Choroid plexus epithelial cell (primary cell): ENCODE results near the gene ATP6V0C.

ENCODE experiments used
- DNase-seq: peaks from one replicate; pipeline ENCODE4 v3.0.0-alpha.2; 2010; ENCODE audit warnings: low read depth
- H3K4me3 ChIP-seq: 2 replicates; pipeline ENCODE4 v1.5.1; 2011; ENCODE audit warnings: low read depth, mild to moderate bottlenecking, control low read depth, low read length, moderate library complexity
- CTCF ChIP-seq: conservative IDR thresholded peaks from 2 replicates; pipeline ENCODE4 v1.5.1; 2011; ENCODE audit warnings: low read depth, mild to moderate bottlenecking, control low read depth, inconsistent platforms, low read length, moderate library complexity

The ATP6V0C gene

DNA sequence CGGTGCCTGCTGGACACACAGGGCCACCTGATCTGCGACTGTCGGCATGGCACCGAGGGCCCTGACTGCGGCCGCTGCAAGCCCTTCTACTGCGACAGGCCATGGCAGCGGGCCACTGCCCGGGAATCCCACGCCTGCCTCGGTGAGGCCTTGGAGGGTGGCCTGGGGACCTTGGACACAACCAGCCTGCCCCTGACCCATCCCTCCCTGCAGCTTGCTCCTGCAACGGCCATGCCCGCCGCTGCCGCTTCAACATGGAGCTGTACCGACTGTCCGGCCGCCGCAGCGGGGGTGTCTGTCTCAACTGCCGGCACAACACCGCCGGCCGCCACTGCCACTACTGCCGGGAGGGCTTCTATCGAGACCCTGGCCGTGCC is 41.3 kb upstream of the ATP6V0C start:
- TF ChIP-seq CTCF = no peak
- no peak for DNase-seq
- no peak overlapping the region for H3K4me3 ChIP-seq

- DNase-seq = no peak
- no peak for TF ChIP-seq CTCF
- no peak overlapping the region for H3K4me3 ChIP-seq
Observed at GRCh38 chr16:2472885-2473445, 40.8 kb upstream of the ATP6V0C start.

DNA sequence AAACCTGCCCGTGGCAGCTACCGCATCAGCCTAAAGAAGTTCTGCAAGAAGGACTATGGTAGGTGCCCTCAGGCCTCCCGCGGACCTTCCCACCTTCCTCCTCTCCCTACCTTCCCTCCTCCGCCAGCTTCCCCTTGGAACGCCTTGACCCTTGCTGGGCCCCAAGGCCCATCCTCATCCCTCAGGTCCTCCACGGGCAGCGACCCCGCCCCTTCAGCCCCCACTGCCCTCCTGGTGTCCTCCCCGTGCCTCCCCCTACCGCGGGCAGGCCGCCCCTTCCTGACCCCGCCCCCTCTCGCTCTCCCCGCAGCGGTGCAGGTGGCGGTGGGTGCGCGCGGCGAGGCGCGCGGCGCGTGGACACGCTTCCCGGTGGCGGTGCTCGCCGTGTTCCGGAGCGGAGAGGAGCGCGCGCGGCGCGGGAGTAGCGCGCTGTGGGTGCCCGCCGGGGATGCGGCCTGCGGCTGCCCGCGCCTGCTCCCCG is 40.3 kb upstream of the ATP6V0C start:
- no peak for DNase-seq
- no peak for TF ChIP-seq CTCF
- peak overlapping the region; percentile 24 for H3K4me3 ChIP-seq

DNA sequence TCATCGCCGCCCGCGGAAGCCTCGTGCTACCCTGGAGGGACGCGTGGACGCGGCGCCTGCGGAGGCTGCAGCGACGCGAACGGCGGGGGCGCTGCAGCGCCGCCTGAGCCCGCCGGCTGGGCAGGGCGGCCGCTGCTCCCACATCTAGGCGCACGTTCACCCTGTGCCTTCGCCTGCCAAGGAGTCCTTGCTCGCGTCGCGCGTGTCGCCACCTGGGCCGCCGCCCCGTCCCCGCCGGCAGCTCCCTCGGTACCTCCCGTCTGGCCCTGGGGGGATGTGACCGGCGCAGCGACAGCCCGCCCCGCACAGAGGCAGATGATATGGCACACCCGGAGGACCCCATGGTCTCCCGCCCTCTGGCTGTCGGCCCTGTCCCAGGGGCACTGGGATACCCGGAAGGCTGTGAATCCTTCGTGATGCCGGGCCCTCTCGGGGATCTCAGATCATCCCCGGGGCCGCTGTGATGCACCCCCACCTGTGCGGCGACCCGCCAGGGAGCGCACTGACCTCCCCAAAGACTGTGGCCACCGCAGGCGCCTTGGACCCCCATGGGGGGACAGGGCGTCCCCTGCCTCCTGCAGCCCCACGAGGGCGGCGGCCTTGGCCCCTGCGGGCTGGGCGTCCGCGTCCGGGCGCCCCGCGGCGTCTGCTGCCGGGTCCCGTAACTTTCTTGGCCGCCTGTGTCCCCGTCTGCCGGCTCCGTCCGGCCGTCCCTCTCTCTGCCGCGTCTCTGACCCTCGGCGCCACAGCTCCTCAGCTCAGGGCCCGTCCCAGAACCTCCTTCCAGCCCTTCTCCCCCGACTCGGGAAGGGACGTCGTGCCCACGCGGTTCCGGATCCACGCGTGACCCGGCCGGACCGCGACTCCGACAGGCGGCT is 39.5 kb upstream of the ATP6V0C start:
- peak; percentile 38 for DNase-seq
- peak; percentile 9 for TF ChIP-seq CTCF

DNA sequence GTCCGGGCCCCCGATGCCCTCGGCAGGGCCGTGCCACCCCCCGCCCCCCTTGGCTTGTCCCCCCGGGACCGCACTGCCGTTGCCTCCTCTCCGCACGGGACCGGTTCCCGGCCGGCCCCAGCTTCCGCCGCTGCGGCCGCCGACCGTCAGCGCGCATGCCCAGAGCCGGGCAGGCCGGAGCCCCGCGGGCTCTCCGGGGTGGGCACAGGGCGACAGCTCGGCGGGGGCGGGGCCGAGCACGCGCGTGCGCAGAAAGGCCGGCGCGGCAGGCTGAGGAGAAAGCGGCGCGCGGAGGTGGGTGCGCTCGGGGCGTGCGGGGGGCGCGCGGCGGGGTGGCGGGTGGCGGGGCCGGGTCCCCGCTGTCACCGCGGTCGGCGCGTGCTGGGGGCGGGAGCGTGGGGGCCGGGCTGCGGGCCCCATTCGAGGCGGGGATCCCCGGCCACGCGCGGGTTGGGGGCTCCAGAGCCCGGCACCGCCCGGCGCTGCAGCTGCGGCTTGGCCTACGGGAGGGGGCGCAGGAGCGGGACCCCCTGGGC is 38.8 kb upstream of the ATP6V0C start, which contains the start of gene TBC1D24:
Gene TBC1D24, plus strand, starts transcription at position 251 of the 536 bp plus-strand sequence. CDS start 21,022 bp downstream, outside the sequence.
- TF ChIP-seq CTCF = no peak
- peak within 1 kb of the TSS; percentile 75 for H3K4me3 ChIP-seq
- peak; percentile 80 for DNase-seq

More for the DNA sequence above, 39.5 kb upstream of the ATP6V0C start:
- H3K4me3 ChIP-seq = peak overlapping the region; percentile 75

DNA sequence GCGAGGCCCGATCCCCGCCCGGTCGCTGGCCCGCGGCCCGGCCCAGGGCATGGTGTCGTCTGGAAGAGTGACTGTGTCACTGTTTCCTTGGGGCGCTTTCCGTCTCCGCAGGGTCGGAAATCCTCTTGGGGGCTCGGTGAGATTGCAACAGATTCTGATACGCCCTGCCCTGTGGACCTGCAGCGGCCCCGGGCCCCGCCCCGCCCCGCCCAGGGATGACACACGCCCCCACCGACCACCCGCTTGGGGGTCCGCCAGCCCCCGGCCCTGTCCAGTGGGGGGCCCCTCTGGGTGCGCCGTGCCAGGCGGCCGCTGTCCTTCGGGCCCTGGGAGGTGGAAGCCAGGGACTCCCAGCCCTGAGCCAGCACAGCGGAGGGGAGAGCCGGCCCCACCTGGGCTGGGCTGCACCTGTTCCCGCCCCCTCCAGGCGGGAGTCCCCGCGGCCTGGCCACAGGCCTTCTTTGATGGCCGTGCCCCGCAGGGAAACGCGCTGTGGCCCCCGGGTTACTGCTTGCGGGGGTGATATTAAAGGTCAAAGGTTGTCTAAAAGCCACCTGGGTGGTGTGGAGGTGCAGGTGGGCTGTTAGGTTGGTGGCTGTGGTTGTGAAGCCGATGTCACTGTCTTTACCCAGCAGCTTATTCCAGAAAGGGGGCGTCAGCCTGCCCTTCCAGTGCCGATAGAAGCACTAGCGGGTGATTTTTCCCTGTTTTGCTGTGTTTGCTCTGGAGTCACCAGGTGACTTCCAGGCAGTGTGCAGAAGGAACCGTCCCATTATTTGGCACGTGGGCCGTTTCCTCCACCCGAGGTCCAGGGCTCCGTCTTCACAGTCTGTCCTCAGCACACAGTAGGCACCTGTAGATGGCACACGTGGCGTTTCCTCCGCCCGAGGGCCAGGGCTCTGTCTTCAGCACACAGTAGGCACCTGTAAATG is 38.1 kb upstream of the ATP6V0C start:
- no peak for TF ChIP-seq CTCF
- no peak for DNase-seq
- peak overlapping the region; percentile 75 for H3K4me3 ChIP-seq
